Activated CD8-positive, alpha-beta T cell treated with anti-CD3 and anti-CD28 coated beads, Interleukin-2, amount 10 ng/mL, durations not matched to agents 7 days and 5 days (primary cell): Measurements from ENCODE around the gene VWA5B1. TPM values are rescaled to one million over a fixed set of nuclear protein-coding genes. Genes with fewer than 3 reads are reported as not detected.
A peak's percentile ranks its signal among the peaks of the same experiment; 100 is the strongest.

Experiments used
- ATAC-seq: fragments of 150-1000 bp; cut with Tn5 transposase; one replicate; pipeline ENCODE4 v1.10.0; 2021; ENCODE audit warnings: moderate library complexity
- CTCF ChIA-PET: fragments of 350-600 bp; sonication (Branson Sonifier 250); formaldehyde crosslinking; loops from one replicate; lab custom pipeline; 2021; ENCODE audit warnings: antibody characterized with exemption; lab: Charles Lee
- POLR2A ChIA-PET: fragments of 350-600 bp; sonication (Branson Sonifier 250); formaldehyde crosslinking; loops from one replicate; lab custom pipeline; 2021; ENCODE audit warnings: antibody characterized with exemption; lab: Charles Lee
- DNase-seq: peaks from one replicate; pipeline ENCODE4 v3.0.0-alpha.2; 2020
- H3K27ac Mint-ChIP-seq: one replicate; pipeline ENCODE4 v1.8.0; 2021; ENCODE audit warnings: mild to moderate bottlenecking, mixed read lengths
- H3K27me3 Mint-ChIP-seq: one replicate; pipeline ENCODE4 v1.8.0; 2021; ENCODE audit warnings: low read depth, mixed read lengths
- H3K36me3 Mint-ChIP-seq: one replicate; pipeline ENCODE4 v1.8.0; 2021; ENCODE audit warnings: low read depth, mixed read lengths
- H3K4me1 Mint-ChIP-seq: one replicate; pipeline ENCODE4 v1.8.0; 2021; ENCODE audit warnings: low read depth, mixed read lengths
- H3K4me3 Mint-ChIP-seq: one replicate; pipeline ENCODE4 v1.8.0; 2021; ENCODE audit warnings: mild to moderate bottlenecking, mixed read lengths
- H3K9me3 Mint-ChIP-seq: one replicate; pipeline ENCODE4 v1.8.0; 2022; ENCODE audit warnings: mixed read lengths; ENCODE audit not compliant: insufficient read depth
- total RNA-seq, 2 experiments: library from RNA; stranded (reverse); gene quantifications; one replicate each; pipeline ENCODE4 v1.2.3, GENCODE V29; 2021

VWA5B1 gene
- total RNA-seq, 2 experiments from 2014 or later = not detected

GRCh38 chr1:20355101-20355827 is 64.6 kb downstream of the VWA5B1 start:
- Mint-ChIP-seq H3K36me3 (no peaks in the 10 kb centered on the region), H3K27ac (no peak overlapping the region), H3K4me3 (no peak overlapping the region), H3K4me1 (peaks cover 5% of the 10 kb centered on the region), H3K9me3 (no peaks in the 10 kb centered on the region), H3K27me3 (peaks cover 17% of the 10 kb centered on the region)
- ATAC-seq = no peak
- ChIA-PET CTCF (no interaction called here), POLR2A (no interaction called here)
- DNase-seq = no peak

- no peaks in the 10 kb centered on the region for H3K9me3 Mint-ChIP-seq
- DNase-seq (no peak), ATAC-seq (no peak)
- H3K4me3 Mint-ChIP-seq = no peak overlapping the region
- ChIA-PET POLR2A (no interaction called here), CTCF (interaction anchor here (1.7 kb wide), 1 partner anchor 137 kb away, joined by 4 read pairs; no protein-coding TSS in a partner anchor)
- H3K36me3 Mint-ChIP-seq = no peaks in the 10 kb centered on the region
- H3K4me1 Mint-ChIP-seq = peaks cover 5% of the 10 kb centered on the region
- no peak overlapping the region for H3K27ac Mint-ChIP-seq
- peaks cover 20% of the 10 kb centered on the region for H3K27me3 Mint-ChIP-seq
Observed at GRCh38 chr1:20355828-20356735, 65.4 kb downstream of the VWA5B1 start.

GRCh38 chr1:20356850-20357459 is 66.3 kb downstream of the VWA5B1 start:
- Mint-ChIP-seq H3K36me3 (no peaks in the 10 kb centered on the region), H3K27ac (no peak overlapping the region), H3K9me3 (no peaks in the 10 kb centered on the region), H3K4me1 (peaks cover 5% of the 10 kb centered on the region), H3K4me3 (no peak overlapping the region), H3K27me3 (peaks cover 26% of the 10 kb centered on the region)
- ChIA-PET POLR2A (no interaction called here), CTCF (interaction anchor here (1.7 kb wide), 1 partner anchor 136 kb away, joined by 4 read pairs; no protein-coding TSS in a partner anchor)
- no peak for DNase-seq
- no peak for ATAC-seq

- Mint-ChIP-seq H3K4me1 (peaks cover 5% of the 10 kb centered on the region), H3K36me3 (no peaks in the 10 kb centered on the region), H3K27ac (no peak overlapping the region), H3K9me3 (no peaks in the 10 kb centered on the region), H3K27me3 (peaks cover 32% of the 10 kb centered on the region), H3K4me3 (no peak overlapping the region)
- ATAC-seq (no peak), DNase-seq (no peak)
- ChIA-PET CTCF (interaction anchor here (1.7 kb wide), 1 partner anchor 135 kb away, joined by 4 read pairs; no protein-coding TSS in a partner anchor), POLR2A (no interaction called here)
Observed at GRCh38 chr1:20357796-20358195, 67.1 kb downstream of the VWA5B1 start.

- DNase-seq (no peak), ATAC-seq (no peak)
- Mint-ChIP-seq H3K9me3 (no peaks in the 10 kb centered on the region), H3K27me3 (peaks cover 37% of the 10 kb centered on the region), H3K4me3 (no peak overlapping the region), H3K27ac (no peak overlapping the region), H3K4me1 (peaks cover 5% of the 10 kb centered on the region), H3K36me3 (no peaks in the 10 kb centered on the region)
- ChIA-PET POLR2A (no interaction called here), CTCF (no interaction called here)
Observed at GRCh38 chr1:20358761-20359263, 68.1 kb downstream of the VWA5B1 start.

- DNase-seq (peak; percentile 31), ATAC-seq (no peak)
- peaks cover 5% of the 10 kb centered on the region for H3K4me1 Mint-ChIP-seq
- ChIA-PET POLR2A (no interaction called here), CTCF (interaction anchor here (3.2 kb wide), 1 partner anchor 13 kb away, joined by 10 read pairs; no protein-coding TSS in a partner anchor)
- no peak overlapping the region for H3K4me3 Mint-ChIP-seq
- no peaks in the 10 kb centered on the region for H3K36me3 Mint-ChIP-seq
- peaks cover 42% of the 10 kb centered on the region for H3K27me3 Mint-ChIP-seq
- H3K9me3 Mint-ChIP-seq = no peaks in the 10 kb centered on the region
- H3K27ac Mint-ChIP-seq = no peak overlapping the region
Observed at GRCh38 chr1:20359451-20360330, 69.0 kb downstream of the VWA5B1 start.

- H3K27me3 Mint-ChIP-seq = peaks cover 55% of the 10 kb centered on the region
- DNase-seq = no peak
- no peak overlapping the region for H3K27ac Mint-ChIP-seq
- ChIA-PET POLR2A (no interaction called here), CTCF (interaction anchor here (0.9 to 3.2 kb wide), 11 partner anchors 10 to 143 kb away, joined by 3 to 12 read pairs (median 5); no protein-coding TSS in a partner anchor)
- H3K4me1 Mint-ChIP-seq = peaks cover 5% of the 10 kb centered on the region
- no peak overlapping the region for H3K4me3 Mint-ChIP-seq
- H3K9me3 Mint-ChIP-seq = no peaks in the 10 kb centered on the region
- no peak for ATAC-seq
- H3K36me3 Mint-ChIP-seq = no peaks in the 10 kb centered on the region
Observed at GRCh38 chr1:20361401-20361800, 70.7 kb downstream of the VWA5B1 start.

- DNase-seq (peak; percentile 26), ATAC-seq (no peak)
- peaks cover 55% of the 10 kb centered on the region for H3K27me3 Mint-ChIP-seq
- no peak overlapping the region for H3K4me3 Mint-ChIP-seq
- H3K36me3 Mint-ChIP-seq = no peaks in the 10 kb centered on the region
- no peaks in the 10 kb centered on the region for H3K9me3 Mint-ChIP-seq
- POLR2A ChIA-PET = interaction anchor here (0.6 kb wide), 2 partner anchors 196 to 1717 kb away, joined by 3 read pairs; no protein-coding TSS in a partner anchor
- CTCF ChIA-PET = interaction anchor here (0.9 to 3.2 kb wide), 12 partner anchors 9 to 142 kb away, joined by 3 to 12 read pairs (median 5); no protein-coding TSS in a partner anchor
- no peak overlapping the region for H3K27ac Mint-ChIP-seq
- H3K4me1 Mint-ChIP-seq = peaks cover 5% of the 10 kb centered on the region
Observed at GRCh38 chr1:20361805-20362381, 71.2 kb downstream of the VWA5B1 start.

GRCh38 chr1:20362856-20363255 is 72.2 kb downstream of the VWA5B1 start:
- Mint-ChIP-seq H3K9me3 (no peaks in the 10 kb centered on the region), H3K36me3 (no peaks in the 10 kb centered on the region), H3K4me3 (no peak overlapping the region), H3K4me1 (peaks cover 5% of the 10 kb centered on the region), H3K27ac (no peak overlapping the region), H3K27me3 (peaks cover 64% of the 10 kb centered on the region)
- CTCF ChIA-PET = interaction anchor here (1.0 to 3.0 kb wide), 7 partner anchors 8 to 151 kb away, joined by 3 to 12 read pairs (median 5); no protein-coding TSS in a partner anchor
- DNase-seq (no peak), ATAC-seq (no peak)
- POLR2A ChIA-PET = no interaction called here

GRCh38 chr1:20365421-20366055 is 74.9 kb downstream of the VWA5B1 start:
- H3K4me3 Mint-ChIP-seq = no peak overlapping the region
- POLR2A ChIA-PET = no interaction called here

More at GRCh38 chr1:20365421-20366055, 74.9 kb downstream of the VWA5B1 start:
- CTCF ChIA-PET = interaction anchor here (1.7 kb wide), 1 partner anchor 12 kb away, joined by 3 read pairs; no protein-coding TSS in a partner anchor
- DNase-seq = no peak
- no peaks in the 10 kb centered on the region for H3K9me3 Mint-ChIP-seq
- no peaks in the 10 kb centered on the region for H3K36me3 Mint-ChIP-seq
- H3K27ac Mint-ChIP-seq = no peak overlapping the region
- peaks cover 54% of the 10 kb centered on the region for H3K27me3 Mint-ChIP-seq
- ATAC-seq = no peak
- no peaks in the 10 kb centered on the region for H3K4me1 Mint-ChIP-seq
